CD14-positive monocyte (primary cell): Measurements from ENCODE around the gene FBXO41. TPM values are rescaled to one million over a fixed set of nuclear protein-coding genes. Genes with fewer than 3 reads are reported as not detected.

Experiments
- DNase-seq, 3 donors: peaks; one replicate each; pipeline ENCODE4 v3.0.0-alpha.2; 2011 to 2022
- H2AFZ ChIP-seq: 2 replicates; pipeline ENCODE4 v1.6.0; 2012; ENCODE audit warnings: mild to moderate bottlenecking, low read depth, low read length, inconsistent platforms; ENCODE audit not compliant: insufficient read depth, poor library complexity, severe bottlenecking
- H3K27ac ChIP-seq, 2 donors: 1 replicate in 1 of 2; 2 replicates in 1 of 2; pipeline ENCODE4 v1.5.1; 2012 to 2013; ENCODE audit warnings: low read length in 2 of 2, control low read depth in 1 of 2, inconsistent platforms in 1 of 2, low read depth in 1 of 2, mild to moderate bottlenecking in 1 of 2
- H3K27me3 ChIP-seq, 2 donors: one replicate each; pipeline versions ENCODE4 v1.6.0 to v1.6.1; 2011 to 2013; ENCODE audit warnings: low read length in 2 of 2; ENCODE audit not compliant: control insufficient read depth in 2 of 2, insufficient read depth in 2 of 2
- H3K36me3 ChIP-seq, 2 donors: replicated peaks in 1 of 2; 1 replicate in 1 of 2; 2 replicates in 1 of 2; pipeline versions ENCODE4 v1.5.1 to v1.6.1; 2012 to 2013; ENCODE audit warnings: low read length in 2 of 2, control low read depth in 1 of 2, inconsistent platforms in 1 of 2, mild to moderate bottlenecking in 1 of 2; ENCODE audit not compliant: insufficient read depth in 2 of 2, control insufficient read depth in 1 of 2
- H3K4me1 ChIP-seq, 2 donors: 1 replicate in 1 of 2; 2 replicates in 1 of 2; pipeline versions ENCODE4 v1.5.1 to v1.6.1; 2012 to 2013; ENCODE audit warnings: low read length in 2 of 2, control low read depth in 1 of 2, inconsistent platforms in 1 of 2, mild to moderate bottlenecking in 1 of 2, moderate library complexity in 1 of 2; ENCODE audit not compliant: insufficient read depth in 2 of 2, control insufficient read depth in 1 of 2
- H3K4me2 ChIP-seq: replicated peaks from 2 replicates; pipeline ENCODE3; 2012; ENCODE audit warnings: low read length, moderate library complexity, mild to moderate bottlenecking; ENCODE audit not compliant: poor library complexity, severe bottlenecking; ENCODE audit errors: extremely low read depth
- H3K4me3 ChIP-seq, 3 experiments: fragments of 200-600 bp in 1 of 3; sonication (generic) in 1 of 3; replicated peaks in 1 of 3; 1 replicate in 2 of 3; 2 replicates in 1 of 3; pipeline ENCODE4 v1.5.1; 2011 to 2013; ENCODE audit warnings: low read length in 3 of 3, mild to moderate bottlenecking in 3 of 3, control low read depth in 2 of 3, low read depth in 2 of 3, inconsistent platforms in 1 of 3, moderate library complexity in 1 of 3
- H3K79me2 ChIP-seq: 2 replicates; pipeline ENCODE4 v1.6.0; 2012; ENCODE audit warnings: mild to moderate bottlenecking, control low read depth, inconsistent platforms, low read length, moderate library complexity; ENCODE audit not compliant: insufficient read depth
- H3K9ac ChIP-seq: 2 replicates; pipeline ENCODE4 v1.6.0; 2017; ENCODE audit warnings: low read length, mild to moderate bottlenecking; ENCODE audit not compliant: insufficient read depth, poor library complexity, severe bottlenecking
- H3K9me3 ChIP-seq, 2 donors: replicated peaks in 1 of 2; 1 replicate in 1 of 2; 2 replicates in 1 of 2; pipeline versions ENCODE4 v1.5.1 to v1.6.1; 2012 to 2013; ENCODE audit warnings: low read length in 2 of 2, control low read depth in 1 of 2; ENCODE audit not compliant: control insufficient read depth in 1 of 2, insufficient read depth in 1 of 2
- H4K20me1 ChIP-seq: 2 replicates; pipeline ENCODE4 v1.6.0; 2012; ENCODE audit warnings: mild to moderate bottlenecking, low read length, control low read depth, moderate library complexity; ENCODE audit not compliant: insufficient read depth
- H3K27ac Mint-ChIP-seq, 7 donors: one replicate each; pipeline ENCODE4 v1.8.0; 2020; ENCODE audit warnings: mild to moderate bottlenecking in 7 of 7, mixed read lengths in 7 of 7, moderate library complexity in 6 of 7, inconsistent platforms in 2 of 7
- H3K27me3 Mint-ChIP-seq, 3 donors: one replicate each; pipeline ENCODE4 v1.8.0; 2021 to 2022; ENCODE audit warnings: low read depth in 3 of 3, mild to moderate bottlenecking in 3 of 3, mixed read lengths in 3 of 3, moderate library complexity in 3 of 3, inconsistent platforms in 1 of 3
- H3K36me3 Mint-ChIP-seq, 2 donors: one replicate each; pipeline ENCODE4 v1.8.0; 2020; ENCODE audit warnings: mixed read lengths in 2 of 2, inconsistent platforms in 1 of 2, mild to moderate bottlenecking in 1 of 2
- H3K4me1 Mint-ChIP-seq: one replicate; pipeline ENCODE4 v1.8.0; 2020; ENCODE audit warnings: mild to moderate bottlenecking, mixed read lengths
- H3K4me3 Mint-ChIP-seq, 2 donors: one replicate each; pipeline ENCODE4 v1.8.0; 2020; ENCODE audit warnings: mild to moderate bottlenecking in 2 of 2, mixed read lengths in 2 of 2, moderate library complexity in 1 of 2
- H3K9me3 Mint-ChIP-seq, 7 donors: one replicate each; pipeline ENCODE4 v1.8.0; 2020 to 2022; ENCODE audit warnings: mixed read lengths in 7 of 7, mild to moderate bottlenecking in 6 of 7, moderate library complexity in 6 of 7, inconsistent platforms in 2 of 7
- CTCF ChIP-seq: fragments of 200-600 bp; IDR thresholded peaks from one replicate; pipeline ENCODE4 v1.8.0; 2022; ENCODE audit warnings: antibody characterized with exemption, mild to moderate bottlenecking
- WGBS: methylation state at CpG from one replicate; pipeline ENCODE4 v1.1.5; 2013; ENCODE audit warnings: missing lambda C conversion rate; ENCODE audit not compliant: insufficient coverage; 5-methylcytosine and 5-hydroxymethylcytosine counted together
- intact Hi-C, 2 donors: fragments of 100-400 bp; cut with micrococcal nuclease; formaldehyde crosslinking; loops; one replicate each; pipeline versions ENCODE4 v1.15.0 to v1.15.1; 2023
- polyA plus RNA-seq, 3 donors: library from polyadenylated mRNA; depleted of rRNA in 1 of 3; unstranded in 2 of 3; stranded (reverse) in 1 of 3; fragments of 300-500 nt in 2 of 3; fragments of >200 nt in 1 of 3; fragmentation: Illumina TruSeq in 2 of 3; gene quantifications; 1 replicate in 2 of 3; 2 replicates in 1 of 3; pipeline ENCODE4 v1.2.3, GENCODE V29; 2012 to 2021

FBXO41 gene
- polyA plus RNA-seq, 3 donors, result 0.29 to 17.1 (median 0.52) TPM

GRCh38 chr2:73239776-73240175 lies 44.5 kb downstream of the FBXO41 start:
- Mint-ChIP-seq H3K36me3 (peaks cover 41 to 55% of the 10 kb centered on the region in 2 donors), H3K27me3 (no peaks in the 10 kb centered on the region), H3K9me3 (no peaks in the 10 kb centered on the region), H3K4me3 (no peak overlapping the region), H3K4me1 (peaks cover 18% of the 10 kb centered on the region), H3K27ac (no peak overlapping the region)
- H3K4me2 ChIP-seq, result no peak overlapping the region
- intact Hi-C loops, result loop anchor here in 1 of 2 donors (10.0 kb wide), 1 partner anchor 145 kb away; the partner anchor contains the start of gene ALMS1
- H2AFZ ChIP-seq, result no peak overlapping the region
- no peak overlapping the region for H3K4me3 ChIP-seq
- TF ChIP-seq CTCF, result no peak
- no peak overlapping the region for H3K9ac ChIP-seq
- peaks cover 77% of the 10 kb centered on the region for H4K20me1 ChIP-seq
- 92% methylated on average over 2 of the region's 3 CpGs for WGBS
- no peak overlapping the region for H3K27ac ChIP-seq
- DNase-seq, result no peak
- H3K9me3 ChIP-seq, result no peaks in the 10 kb centered on the region
- peaks cover 10 to 12% of the 10 kb centered on the region in 2 donors for H3K4me1 ChIP-seq
- peaks cover 62% of the 10 kb centered on the region for H3K79me2 ChIP-seq
- H3K27me3 ChIP-seq, result no peaks in the 10 kb centered on the region
- H3K36me3 ChIP-seq, result peaks cover 50 to 77% of the 10 kb centered on the region in 2 donors

GRCh38 chr2:73238976-73239375 lies 45.3 kb downstream of the FBXO41 start:
- H3K9me3 ChIP-seq, result no peaks in the 10 kb centered on the region
- no peak overlapping the region for H2AFZ ChIP-seq
- H3K36me3 ChIP-seq, result peaks cover 42 to 69% of the 10 kb centered on the region in 2 donors
- Mint-ChIP-seq H3K9me3 (no peaks in the 10 kb centered on the region), H3K27ac (peak overlapping the region in 1 of 7 donors; percentile 37), H3K36me3 (peaks cover 33 to 47% of the 10 kb centered on the region in 2 donors), H3K27me3 (no peaks in the 10 kb centered on the region), H3K4me3 (no peak overlapping the region), H3K4me1 (peaks cover 21% of the 10 kb centered on the region)
- WGBS, result 100% methylated on average over 1 of the region's 1 CpG
- H3K4me3 ChIP-seq, result no peak overlapping the region
- H3K79me2 ChIP-seq, result peaks cover 69% of the 10 kb centered on the region
- no peaks in the 10 kb centered on the region for H3K27me3 ChIP-seq
- TF ChIP-seq CTCF, result no peak
- no peak overlapping the region for H3K9ac ChIP-seq
- no peak for DNase-seq
- H4K20me1 ChIP-seq, result peaks cover 70% of the 10 kb centered on the region
- H3K27ac ChIP-seq, result peak overlapping the region in 1 of 2 donors; percentile 54
- H3K4me2 ChIP-seq, result no peak overlapping the region
- intact Hi-C loops, result loop anchor here in 1 of 2 donors (10.0 kb wide), 1 partner anchor 146 kb away; the partner anchor contains the start of gene ALMS1
- H3K4me1 ChIP-seq, result peaks cover 12 to 17% of the 10 kb centered on the region in 2 donors
